ENCODE data around the gene COMT.
A peak's percentile ranks its signal among the peaks of the same experiment; 100 is the strongest.

Gene COMT

DNA sequence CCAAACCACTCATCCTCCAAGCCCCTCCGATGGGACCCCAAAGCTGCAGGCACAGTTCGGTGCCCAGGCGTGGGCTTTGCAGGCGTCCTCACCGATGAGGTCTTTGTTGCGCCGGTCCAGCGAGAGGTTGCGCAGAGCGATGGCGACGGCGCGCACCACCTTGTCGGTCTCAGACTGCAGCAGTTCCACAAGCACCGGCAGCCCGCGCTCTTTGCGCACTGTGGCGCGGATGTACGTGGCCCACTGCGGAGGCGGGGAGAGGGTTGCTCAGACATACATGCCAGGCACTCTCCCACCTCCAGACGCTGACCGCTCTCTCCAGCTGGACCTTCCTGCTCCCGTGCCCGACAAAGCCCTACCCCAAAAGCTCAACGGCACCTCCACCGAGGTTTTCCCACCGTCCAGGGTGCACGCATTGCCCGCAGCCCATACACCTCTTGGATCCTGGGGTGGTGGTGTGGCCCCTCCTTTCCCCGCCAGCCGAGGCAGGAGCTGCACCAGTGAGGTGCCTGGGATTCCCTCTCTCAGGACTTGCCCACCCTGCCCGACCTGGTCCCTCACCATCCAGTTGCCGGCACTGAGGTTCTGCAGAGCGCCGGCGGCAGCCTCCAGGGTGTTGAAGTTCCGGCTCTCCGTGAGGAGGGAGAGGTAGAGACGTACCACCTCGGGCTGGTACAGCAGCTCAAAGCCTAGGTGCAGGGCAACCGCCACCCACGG lies 32.1 kb downstream of the COMT start:
- intact Hi-C loops (cut with DNase I), result no loop called here
- no peak for DNase-seq

- intact Hi-C loops (cut with DNase I), result no loop called here
- DNase-seq, result peak in 31 of 42 donors; percentile 27 to 84 (median 53)
Measured at GRCh38 chr22:19974268-19974861, 32.8 kb downstream of the COMT start.

DNA sequence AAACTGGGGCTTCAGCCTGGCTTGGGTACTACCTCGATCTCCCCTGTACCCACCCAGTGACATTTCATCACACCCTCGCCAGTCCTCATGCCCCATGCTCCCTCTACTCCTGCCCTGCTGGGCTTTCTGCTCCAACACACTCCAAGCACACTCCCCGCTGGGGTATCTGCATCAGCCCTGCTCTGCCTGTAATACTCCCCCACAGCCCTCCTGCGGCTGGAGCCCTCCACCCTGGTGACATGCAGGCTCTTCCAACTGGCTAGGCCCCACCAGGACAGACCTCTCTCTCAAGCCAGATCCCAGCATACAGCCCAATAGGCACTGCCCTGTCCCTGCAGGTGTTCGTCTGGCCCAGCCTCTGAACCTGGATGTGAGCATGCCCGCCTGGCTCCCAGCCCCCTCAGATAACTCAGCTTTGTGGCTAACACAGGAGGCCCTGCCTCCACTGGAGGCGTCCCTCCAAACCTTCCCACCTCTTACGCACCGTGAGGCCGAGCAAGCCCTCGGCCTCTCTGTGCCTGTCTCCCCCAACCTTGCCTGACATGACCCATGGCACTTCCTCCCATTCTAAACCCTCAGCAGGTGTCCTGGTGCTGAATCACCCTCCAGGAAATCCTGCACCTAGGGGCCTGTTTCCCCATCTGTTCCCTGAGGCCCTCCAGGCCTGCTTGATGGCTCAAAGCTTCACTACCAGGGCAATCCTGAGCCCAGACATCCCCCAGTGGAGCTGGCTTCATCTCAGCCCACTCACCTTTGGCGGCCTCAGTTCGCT lies 33.5 kb downstream of the COMT start:
- intact Hi-C loops (cut with DNase I), result no loop called here
- DNase-seq, result no peak

- no peak for DNase-seq
- intact Hi-C loops (cut with DNase I), result no loop called here
Measured at GRCh38 chr22:19975707-19976035, 34.1 kb downstream of the COMT start.

- DNase-seq, result no peak
- intact Hi-C loops (cut with DNase I), result no loop called here
Measured at GRCh38 chr22:19976671-19977070, 35.1 kb downstream of the COMT start.

DNA sequence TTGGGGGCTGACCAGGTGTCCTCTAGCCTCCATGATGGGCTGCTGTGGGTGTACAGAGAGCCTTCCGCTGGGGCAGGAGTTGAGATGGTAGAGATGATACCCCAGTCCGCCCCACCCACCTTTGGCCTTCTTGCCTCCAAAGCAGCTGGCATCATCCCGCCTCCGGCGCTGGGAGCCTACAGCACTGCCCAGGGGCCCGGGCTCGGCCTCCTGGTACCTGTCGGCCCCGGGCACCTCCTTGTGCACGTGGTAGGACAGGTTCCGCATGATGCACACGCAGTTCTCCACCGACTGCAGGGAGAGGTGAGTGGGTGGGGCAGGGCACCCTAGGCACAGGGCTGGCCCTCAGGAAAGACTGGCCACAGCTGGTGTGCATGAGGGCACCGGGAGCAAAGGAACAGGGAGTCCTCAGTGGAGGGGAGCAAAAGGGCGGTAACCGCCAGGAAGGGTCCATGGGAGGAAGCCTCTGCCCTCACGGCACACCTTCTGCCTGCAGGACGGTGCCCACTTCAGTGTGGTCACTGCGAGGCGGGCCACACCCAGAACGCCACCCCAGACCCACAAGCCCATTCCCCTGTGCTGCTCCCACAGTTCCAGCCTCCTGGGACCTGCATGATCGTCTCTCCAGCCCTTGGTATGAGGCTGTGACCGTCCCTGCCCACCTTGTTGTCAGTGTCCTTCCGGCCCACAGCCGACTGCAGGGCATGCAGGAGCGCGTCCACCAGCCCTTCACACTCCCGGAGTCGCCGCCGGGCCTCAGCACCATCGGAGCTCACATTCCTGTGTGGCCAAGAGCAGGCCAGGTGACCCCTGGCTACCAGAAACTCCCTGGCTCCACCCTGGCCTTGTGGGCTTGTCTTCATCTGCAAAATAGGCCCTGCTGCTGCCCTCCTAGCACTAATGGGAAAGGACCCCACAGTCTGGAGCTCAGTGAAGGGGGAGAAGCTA lies 36.0 kb downstream of the COMT start:
- no peak for DNase-seq
- intact Hi-C loops (cut with DNase I), result no loop called here

DNA sequence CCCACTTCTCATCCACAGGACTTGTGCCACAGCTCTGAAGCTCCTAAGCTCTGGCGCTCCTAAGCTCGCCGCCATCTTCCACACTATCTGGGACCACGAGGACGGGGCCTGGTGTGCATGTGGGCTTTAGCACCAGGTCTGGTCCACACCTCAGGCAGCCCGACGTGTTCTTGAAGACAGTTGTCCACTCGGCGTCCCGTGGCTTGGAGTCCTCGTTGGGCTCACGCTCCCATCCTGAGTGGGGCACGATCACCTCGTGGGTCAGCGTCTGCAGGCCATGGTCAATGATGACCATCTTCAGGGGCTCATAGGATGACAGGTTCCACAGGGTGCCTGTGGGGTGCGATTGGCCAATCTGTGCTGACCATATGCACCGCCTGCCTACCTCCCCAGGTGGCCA lies 37.2 kb downstream of the COMT start:
- intact Hi-C loops (cut with DNase I), result no loop called here
- DNase-seq, result no peak

DNA sequence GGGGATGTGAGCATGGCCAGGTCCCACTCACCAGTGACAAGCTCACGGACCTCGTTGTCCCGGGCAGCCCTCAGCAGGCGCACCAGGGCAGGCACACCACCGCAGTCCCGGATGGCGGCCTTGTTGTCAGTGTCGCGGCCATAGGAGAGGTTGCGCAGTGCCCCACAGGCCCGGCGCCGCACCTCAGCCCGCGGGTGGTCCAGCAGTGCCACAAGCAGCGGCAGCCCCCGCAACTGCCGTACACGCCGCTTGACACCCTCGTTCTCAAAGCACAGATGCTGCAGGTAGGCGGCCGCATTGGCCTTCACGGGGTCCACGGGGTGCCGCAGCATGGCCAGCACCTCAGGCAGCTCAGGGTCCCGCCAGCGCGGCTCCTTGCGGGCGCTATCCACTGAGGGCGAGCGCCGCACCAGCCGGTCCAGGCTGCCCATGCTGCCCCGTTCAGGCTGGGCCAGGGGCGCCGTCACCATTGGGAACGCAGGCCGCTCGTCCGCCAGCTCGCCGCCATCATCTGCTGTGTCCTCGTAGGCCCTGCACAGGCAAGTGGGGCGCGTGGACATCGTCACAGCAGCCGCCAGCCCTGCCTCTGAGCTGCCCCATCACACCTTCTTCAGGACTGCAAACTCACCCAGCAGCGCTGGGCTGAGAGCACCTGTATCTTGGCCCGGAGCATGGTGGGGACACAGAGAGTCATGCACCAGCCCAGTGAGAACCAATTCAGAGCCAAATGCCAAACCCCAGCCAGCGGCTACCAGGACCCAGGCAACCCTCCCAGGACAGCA lies 38.3 kb downstream of the COMT start:
- DNase-seq, result no peak
- intact Hi-C loops (cut with DNase I), result no loop called here

DNA sequence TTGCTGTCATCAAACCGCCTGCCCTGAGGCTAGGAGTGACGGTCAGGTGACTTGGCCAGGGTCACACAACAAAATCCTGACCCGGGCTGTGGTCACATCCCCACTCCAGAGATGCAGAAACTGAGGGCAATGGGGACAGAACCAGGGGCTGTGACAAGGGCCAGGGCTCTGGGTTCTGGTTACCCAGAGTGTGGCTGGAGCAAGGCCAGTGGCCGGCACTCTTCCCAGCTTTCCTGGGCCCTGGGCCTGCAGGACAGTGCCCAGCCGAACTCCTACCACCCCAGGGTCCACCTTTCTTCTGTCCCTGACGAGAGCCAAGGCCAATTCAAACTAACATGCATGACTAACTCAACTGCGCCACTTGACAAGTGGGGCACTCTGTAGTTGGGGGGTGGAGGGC lies 39.2 kb downstream of the COMT start:
- intact Hi-C loops (cut with DNase I), result no loop called here
- DNase-seq, result no peak

- no peak for DNase-seq
- intact Hi-C loops (cut with DNase I), result no loop called here
Measured at GRCh38 chr22:19981171-19981960, 39.8 kb downstream of the COMT start.

GRCh38 chr22:19981961-19982920 lies 40.7 kb downstream of the COMT start:
- DNase-seq, result no peak
- intact Hi-C loops (cut with DNase I), result no loop called here

- intact Hi-C loops (cut with DNase I), result no loop called here
- DNase-seq, result no peak
Measured at GRCh38 chr22:19982991-19983578, 41.5 kb downstream of the COMT start.

DNA sequence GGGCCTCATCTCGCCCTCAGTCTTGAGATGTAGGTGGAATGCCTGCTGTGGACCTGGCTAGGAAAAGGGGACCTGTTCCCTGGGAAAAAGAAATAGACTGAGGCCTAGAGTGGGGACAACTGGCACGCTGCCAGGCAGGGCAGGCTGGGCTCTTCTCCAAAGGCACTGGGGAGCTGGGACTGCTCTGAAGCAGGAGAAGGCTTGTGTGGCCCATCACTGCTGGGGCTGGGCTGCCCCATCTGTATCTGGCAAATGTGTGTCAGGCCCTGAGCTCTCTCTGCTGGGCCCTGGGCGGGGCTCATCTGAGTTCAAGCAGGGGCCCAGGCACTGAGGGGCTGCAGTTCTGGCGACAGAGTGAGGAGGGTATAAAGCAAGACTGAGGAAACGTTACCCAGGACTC lies 42.2 kb downstream of the COMT start:
- peak in 4 of 42 donors; percentile 42 to 53 (median 50) for DNase-seq
- intact Hi-C loops (cut with DNase I), result no loop called here

- DNase-seq, result peak in 3 of 42 donors; percentile 23 to 73 (median 38)
Measured at GRCh38 chr22:19984201-19984753, 42.7 kb downstream of the COMT start.

DNA sequence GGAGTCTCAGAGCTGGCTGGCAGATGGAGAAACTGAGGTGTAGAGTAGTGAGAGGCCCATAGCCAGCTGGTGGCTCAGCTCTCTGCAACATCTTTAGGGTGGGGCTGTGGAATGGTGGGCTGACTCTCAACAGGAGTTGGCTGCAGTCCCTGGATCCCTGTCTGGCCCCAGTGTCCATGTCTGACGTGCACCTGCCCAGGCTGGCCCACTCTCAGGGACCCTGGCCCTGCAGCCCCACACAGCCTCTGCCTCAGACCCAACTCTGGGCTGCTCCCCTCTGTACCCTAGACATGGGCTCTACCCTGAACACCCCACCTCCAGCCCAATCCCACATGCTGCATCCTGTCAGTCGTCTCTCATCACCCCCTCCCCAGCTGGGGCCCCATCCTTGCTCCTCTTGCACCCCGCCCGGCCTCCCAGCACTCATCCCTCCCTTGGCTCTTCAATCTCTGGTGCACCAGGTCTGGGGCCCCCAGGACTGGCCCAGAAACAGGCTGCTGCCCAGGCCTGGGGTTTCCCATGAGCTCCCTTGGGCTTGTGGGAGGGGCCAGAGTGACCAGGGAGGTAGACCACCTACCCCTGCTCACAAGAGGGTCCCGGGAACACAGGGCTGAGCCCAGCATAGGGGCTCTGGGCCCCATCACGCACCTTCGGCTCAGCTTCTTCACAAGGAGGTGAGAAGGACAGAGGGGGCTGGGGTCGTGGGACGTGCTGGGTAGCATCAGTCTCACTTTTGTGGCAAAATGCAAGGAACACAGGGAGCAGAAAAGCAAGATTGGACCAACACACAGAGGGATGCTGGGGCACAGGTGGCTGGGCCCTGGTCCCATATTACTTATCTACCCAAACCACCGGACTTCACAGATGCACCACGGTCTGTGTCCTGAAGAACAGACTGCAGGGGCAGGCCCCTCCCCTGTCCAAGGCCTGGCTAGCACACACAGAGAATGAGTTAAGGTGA lies 43.6 kb downstream of the COMT start:
- intact Hi-C loops (cut with DNase I), result no loop called here
- no peak for DNase-seq

More at GRCh38 chr22:19984201-19984753, 42.7 kb downstream of the COMT start:
- intact Hi-C loops (cut with DNase I), result no loop called here

All from head of caudate nucleus (tissue), 42 donors.